Gastrocnemius medialis (tissue), 4 donors: Measurements from ENCODE around the gene NDRG3. TPM values are rescaled to one million over a fixed set of nuclear protein-coding genes. Genes with fewer than 3 reads are reported as not detected.
A peak's percentile ranks its signal among the peaks of the same experiment; 100 is the strongest.
"Not testable (repeated sequence)": the region's sequence is repeated elsewhere in the genome, so short reads cannot be mapped to it uniquely, and the experiment has no call there.

ENCODE experiments used
- ATAC-seq, 2 donors: fragments of 150-250 bp; one replicate each; pipeline ENCODE4 v1.9.1; 2016
- DNase-seq, 2 donors: peaks; one replicate each; pipeline ENCODE4 v3.0.0-alpha.2; 2019
- H3K27ac ChIP-seq, 4 donors: fragments of 200-600 bp; sonication (generic); 1 replicate in 1 of 4; 2 replicates in 3 of 4; pipeline ENCODE4 v1.5.1; 2016 to 2018; ENCODE audit warnings: mild to moderate bottlenecking in 2 of 4, moderate library complexity in 1 of 4
- H3K27me3 ChIP-seq, 3 donors: fragments of 200-600 bp; sonication (generic) in 2 of 3; 1 replicate in 1 of 3; 2 replicates in 2 of 3; pipeline versions ENCODE4 v1.5.1 to v1.6.0; 2016 to 2019; ENCODE audit warnings: mild to moderate bottlenecking in 1 of 3, moderate library complexity in 1 of 3
- H3K36me3 ChIP-seq, 2 donors: fragments of 200-600 bp; sonication (generic) in 1 of 2; one replicate each; pipeline ENCODE4 v1.5.1; 2017 to 2018
- H3K4me1 ChIP-seq, 2 donors: fragments of 200-600 bp; sonication (generic) in 1 of 2; one replicate each; pipeline ENCODE4 v1.5.1; 2016 to 2017; ENCODE audit warnings: mild to moderate bottlenecking in 2 of 2
- H3K4me3 ChIP-seq, 4 donors: fragments of 200-600 bp; sonication (generic) in 3 of 4; 1 replicate in 1 of 4; 2 replicates in 3 of 4; pipeline ENCODE4 v1.5.1; 2016 to 2019; ENCODE audit warnings: mild to moderate bottlenecking in 2 of 4
- H3K9me3 ChIP-seq, 3 donors: fragments of 200-600 bp; sonication (generic) in 2 of 3; 1 replicate in 1 of 3; 2 replicates in 2 of 3; pipeline ENCODE4 v1.5.1; 2016 to 2019
- POLR2A ChIP-seq, 2 donors: fragments of 450-650 bp; IDR thresholded peaks; one replicate each; pipeline ENCODE4 v1.6.1; 2017; ENCODE audit warnings: antibody characterized with exemption in 2 of 2, mild to moderate bottlenecking in 2 of 2, moderate library complexity in 2 of 2
- in situ Hi-C, 4 donors: fragments of 200-750 bp; cut with MboI; loops; one replicate each; pipeline versions ENCODE4 v1.15.0 to v1.8.0; 2017; ENCODE audit warnings: low sequenced_read_pairs in 4 of 4
- intact Hi-C: fragments of 100-400 bp; cut with DNase I; formaldehyde crosslinking; loops from one replicate; pipeline ENCODE4 v1.15.1; 2023; ENCODE audit warnings: low total_unique reads
- total RNA-seq, 4 donors: library from RNA; depleted of rRNA; stranded (reverse); fragments of >200 nt; gene quantifications; one replicate each; pipeline versions ENCODE4 v1.1.0 to v1.2.3, GENCODE V29; 2016
- TF ChIP-seq, protein P1 (sequence below), 5 experiments: fragments of 450-650 bp in 3 of 5; fragments of 200-600 bp in 2 of 5; sonication (generic) in 2 of 5; IDR thresholded peaks in 4 of 5; conservative IDR thresholded peaks in 1 of 5; 1 replicate in 4 of 5; 2 replicates in 1 of 5; pipeline ENCODE4 v1.5.1; 2016 to 2019; ENCODE audit warnings: antibody characterized with exemption in 5 of 5, mild to moderate bottlenecking in 3 of 5, moderate library complexity in 3 of 5

Gene NDRG3
- total RNA-seq, 4 donors from 2014 or later: 6.7 to 24.9 (median 13.2) TPM

DNA sequence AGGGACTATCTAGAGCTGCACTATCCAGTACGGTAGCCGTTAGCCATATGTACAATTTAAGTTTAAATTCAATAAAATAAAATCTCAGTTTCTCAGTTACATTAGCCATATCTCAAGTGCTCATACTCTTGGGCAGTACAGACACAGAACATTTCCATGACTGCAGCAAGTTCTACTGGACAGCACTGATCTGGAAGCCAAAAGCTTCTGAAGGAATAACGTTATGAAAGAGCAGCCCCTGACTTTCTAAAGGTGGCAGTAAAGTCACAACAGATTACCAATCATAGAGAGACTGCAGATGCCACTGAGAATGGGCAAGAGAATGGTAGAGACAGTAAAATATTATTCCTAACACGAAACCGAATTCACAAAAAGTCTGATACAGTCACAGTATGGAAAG lies 36.8 kb downstream of the NDRG3 start:
- DNase-seq: no peak
- Histone ChIP-seq H3K27ac (no peak overlapping the region), H3K4me1 (peaks cover 0 to 1% of the 10 kb centered on the region in 2 donors), H3K36me3 (no peaks in the 10 kb centered on the region), H3K9me3 (no peaks in the 10 kb centered on the region), H3K4me3 (no peak overlapping the region), H3K27me3 (no peaks in the 10 kb centered on the region)
- intact Hi-C loops: no loop called here
- ATAC-seq: no peak
- TF ChIP-seq POLR2A (IDR thresholded peaks at IDR 0.05): no peak
- TF ChIP-seq, protein P1, sequence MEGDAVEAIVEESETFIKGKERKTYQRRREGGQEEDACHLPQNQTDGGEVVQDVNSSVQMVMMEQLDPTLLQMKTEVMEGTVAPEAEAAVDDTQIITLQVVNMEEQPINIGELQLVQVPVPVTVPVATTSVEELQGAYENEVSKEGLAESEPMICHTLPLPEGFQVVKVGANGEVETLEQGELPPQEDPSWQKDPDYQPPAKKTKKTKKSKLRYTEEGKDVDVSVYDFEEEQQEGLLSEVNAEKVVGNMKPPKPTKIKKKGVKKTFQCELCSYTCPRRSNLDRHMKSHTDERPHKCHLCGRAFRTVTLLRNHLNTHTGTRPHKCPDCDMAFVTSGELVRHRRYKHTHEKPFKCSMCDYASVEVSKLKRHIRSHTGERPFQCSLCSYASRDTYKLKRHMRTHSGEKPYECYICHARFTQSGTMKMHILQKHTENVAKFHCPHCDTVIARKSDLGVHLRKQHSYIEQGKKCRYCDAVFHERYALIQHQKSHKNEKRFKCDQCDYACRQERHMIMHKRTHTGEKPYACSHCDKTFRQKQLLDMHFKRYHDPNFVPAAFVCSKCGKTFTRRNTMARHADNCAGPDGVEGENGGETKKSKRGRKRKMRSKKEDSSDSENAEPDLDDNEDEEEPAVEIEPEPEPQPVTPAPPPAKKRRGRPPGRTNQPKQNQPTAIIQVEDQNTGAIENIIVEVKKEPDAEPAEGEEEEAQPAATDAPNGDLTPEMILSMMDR (IDR thresholded peaks at IDR 0.05 in 4 of 5, conservative IDR thresholded peaks at IDR 0.05 in 1 of 5): no peak
- in situ Hi-C loops: no loop called here

DNA sequence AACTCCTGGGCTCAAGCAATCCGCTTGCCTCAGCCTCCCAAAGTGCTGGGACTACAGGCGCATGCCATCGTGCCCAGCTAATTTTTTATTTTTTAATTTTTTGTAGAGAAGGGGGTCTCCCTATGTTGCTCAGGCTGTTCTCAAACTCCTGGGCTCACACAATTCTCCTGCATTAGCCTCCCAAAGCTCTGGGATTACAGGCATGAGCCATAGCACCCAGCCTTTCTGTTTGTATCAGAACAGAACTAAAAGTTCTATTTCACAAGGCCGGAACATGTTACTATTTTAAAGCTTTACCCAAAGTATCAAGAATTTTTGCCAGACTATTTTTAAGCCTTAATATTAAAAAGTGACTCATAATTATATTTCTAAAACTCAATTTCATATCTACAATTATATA lies 42.4 kb downstream of the NDRG3 start:
- H3K27me3 ChIP-seq: no peaks in the 10 kb centered on the region
- H3K27ac ChIP-seq: peak overlapping the region in 1 of 4 donors; percentile 58
- peaks cover 0 to 4% of the 10 kb centered on the region in 2 donors for H3K4me1 ChIP-seq
- H3K36me3 ChIP-seq: no peaks in the 10 kb centered on the region
- peak; percentile 66 to 77 for ATAC-seq
- in situ Hi-C loops (no loop called here), intact Hi-C loops (no loop called here)
- TF ChIP-seq, protein P1 (IDR thresholded peaks at IDR 0.05 in 4 of 5, conservative IDR thresholded peaks at IDR 0.05 in 1 of 5): no peak
- TF ChIP-seq POLR2A (IDR thresholded peaks at IDR 0.05): no peak
- H3K9me3 ChIP-seq: no peaks in the 10 kb centered on the region
- no peak for DNase-seq
- no peak overlapping the region for H3K4me3 ChIP-seq

DNA sequence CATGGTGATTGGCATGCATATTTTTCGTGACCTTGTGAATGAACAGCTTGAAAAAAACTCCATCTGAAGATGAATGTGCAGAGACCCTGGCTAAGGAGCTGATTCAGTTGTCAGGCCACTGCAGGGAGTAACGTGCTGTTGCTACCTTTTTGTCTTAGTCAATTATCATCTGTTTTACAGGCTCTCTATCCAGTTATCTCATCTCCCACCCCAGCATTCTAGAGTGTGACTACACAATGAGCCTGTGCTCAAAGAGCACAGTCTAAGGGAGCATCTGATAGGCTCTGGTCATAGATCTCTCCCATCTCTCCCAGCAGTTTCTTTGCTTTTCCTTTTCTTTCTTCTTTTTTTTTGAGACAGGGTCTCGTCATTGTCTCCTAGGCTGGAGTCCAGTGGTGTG lies 45.5 kb downstream of the NDRG3 start:
- Histone ChIP-seq H3K27ac (no peak overlapping the region), H3K27me3 (no peaks in the 10 kb centered on the region), H3K36me3 (no peaks in the 10 kb centered on the region), H3K4me3 (no peak overlapping the region), H3K4me1 (peaks cover 0 to 4% of the 10 kb centered on the region in 2 donors), H3K9me3 (no peaks in the 10 kb centered on the region)
- TF ChIP-seq POLR2A (IDR thresholded peaks at IDR 0.05): no peak
- TF ChIP-seq, protein P1 (IDR thresholded peaks at IDR 0.05 in 4 of 5, conservative IDR thresholded peaks at IDR 0.05 in 1 of 5): no peak
- no peak for DNase-seq
- intact Hi-C loops (no loop called here), in situ Hi-C loops (no loop called here)
- ATAC-seq: no peak

DNA sequence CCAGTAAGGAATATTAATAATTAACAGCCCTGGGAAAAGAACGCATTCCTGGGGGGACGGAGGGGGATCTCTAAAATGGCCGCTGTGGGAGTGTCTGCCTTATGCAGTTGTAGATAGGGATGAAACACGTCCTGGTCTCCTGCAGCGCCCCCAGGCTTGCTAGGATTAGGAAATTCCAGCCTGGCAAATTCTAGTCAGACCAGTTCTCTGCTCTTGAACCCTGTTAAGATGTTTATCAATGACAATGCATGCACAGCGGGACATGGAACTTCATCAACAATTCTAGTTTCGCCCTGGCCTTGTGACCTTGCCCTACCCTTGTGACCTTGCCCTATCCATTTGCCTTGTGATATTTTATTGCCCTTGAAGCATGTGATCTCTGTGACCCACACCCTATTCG lies 50.4 kb downstream of the NDRG3 start:
- H3K27me3 ChIP-seq, ATAC-seq, H3K4me3 ChIP-seq, H3K36me3 ChIP-seq, H3K9me3 ChIP-seq, intact Hi-C loops, H3K27ac ChIP-seq, in situ Hi-C loops, H3K4me1 ChIP-seq, DNase-seq: not testable (repeated sequence)

DNA sequence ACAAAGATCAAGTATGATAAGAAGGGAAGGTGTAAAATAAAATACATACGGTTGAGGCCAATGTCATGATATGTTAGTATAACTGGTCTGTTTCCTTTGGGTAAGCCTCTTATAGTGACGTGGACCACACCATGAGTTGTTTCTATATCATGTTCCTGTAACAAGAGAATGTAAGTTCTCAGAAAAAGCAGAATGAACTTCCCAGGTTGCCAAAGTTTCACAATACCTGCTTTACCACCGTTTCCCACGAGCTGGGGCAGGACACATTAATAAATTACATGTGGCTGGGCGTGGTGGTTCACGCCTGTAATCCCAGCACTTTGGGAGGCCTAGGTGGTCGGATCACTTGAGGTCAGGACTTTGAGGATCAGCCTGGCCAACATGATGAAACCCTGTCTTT lies 57.3 kb downstream of the NDRG3 start:
- no peaks in the 10 kb centered on the region for H3K9me3 ChIP-seq
- H3K27ac ChIP-seq: peak overlapping the region in 1 of 4 donors; percentile 30
- no peak overlapping the region for H3K4me3 ChIP-seq
- no peaks in the 10 kb centered on the region for H3K27me3 ChIP-seq
- intact Hi-C loops: no loop called here
- in situ Hi-C loops: no loop called here
- H3K36me3 ChIP-seq: peaks cover 0 to 35% of the 10 kb centered on the region in 2 donors
- DNase-seq: peak in 1 of 2 donors; percentile 23
- TF ChIP-seq, protein P1 (IDR thresholded peaks at IDR 0.05 in 4 of 5, conservative IDR thresholded peaks at IDR 0.05 in 1 of 5): no peak
- TF ChIP-seq POLR2A (IDR thresholded peaks at IDR 0.05): no peak
- ATAC-seq: peak; percentile 26 to 38
- H3K4me1 ChIP-seq: no peaks in the 10 kb centered on the region
